Measurements from ENCODE around the gene CABLES1.

Gene CABLES1

GRCh38 chr18:23171581-23172156 is 36.4 kb downstream of the CABLES1 start:
- no peak for DNase-seq

GRCh38 chr18:23172591-23173380 is 37.5 kb downstream of the CABLES1 start:
- no peak for DNase-seq

- no peak for DNase-seq
Observed at GRCh38 chr18:23173912-23174311, 38.6 kb downstream of the CABLES1 start.

- DNase-seq = no peak
Observed at GRCh38 chr18:23176701-23177432, 41.6 kb downstream of the CABLES1 start.

GRCh38 chr18:23177433-23178072 is 42.3 kb downstream of the CABLES1 start:
- no peak for DNase-seq

- no peak for DNase-seq
Observed at GRCh38 chr18:23178201-23178600, 42.9 kb downstream of the CABLES1 start.

- no peak for DNase-seq
Observed at GRCh38 chr18:23178661-23179081, 43.4 kb downstream of the CABLES1 start.

GRCh38 chr18:23179416-23179815 is 44.1 kb downstream of the CABLES1 start:
- no peak for DNase-seq

- DNase-seq = no peak
Observed at GRCh38 chr18:23181547-23181946, 46.3 kb downstream of the CABLES1 start.

- DNase-seq = no peak
Observed at GRCh38 chr18:23182606-23183005, 47.3 kb downstream of the CABLES1 start.

- peak; percentile 44 for DNase-seq
Observed at GRCh38 chr18:23183411-23184150, 48.3 kb downstream of the CABLES1 start.

GRCh38 chr18:23186781-23187180 is 51.5 kb downstream of the CABLES1 start:
- no peak for DNase-seq

GRCh38 chr18:23188068-23188760 is 52.9 kb downstream of the CABLES1 start:
- no peak for DNase-seq

GRCh38 chr18:23189099-23189498 is 53.8 kb downstream of the CABLES1 start:
- DNase-seq = no peak

- no peak for DNase-seq
Observed at GRCh38 chr18:23189768-23190661, 54.7 kb downstream of the CABLES1 start.

- DNase-seq = no peak
Observed at GRCh38 chr18:23191232-23191631, 55.9 kb downstream of the CABLES1 start.

- DNase-seq = no peak
Observed at GRCh38 chr18:23193742-23194141, 58.5 kb downstream of the CABLES1 start.

- DNase-seq = peak; percentile 56
Observed at GRCh38 chr18:23194155-23194996, 59.1 kb downstream of the CABLES1 start.

GRCh38 chr18:23194997-23195957 is 60.0 kb downstream of the CABLES1 start:
- DNase-seq = no peak
